Neural crest cell (in vitro differentiated cells): ENCODE results near the gene HACD3. TPM values are rescaled to one million over a fixed set of nuclear protein-coding genes. Genes with fewer than 3 reads are reported as not detected.

Source experiments
- DNase-seq: peaks from one replicate; pipeline ENCODE4 v3.0.0; 2021; ENCODE audit warnings: low read depth, mixed read lengths, low spot score
- H3K27ac Mint-ChIP-seq: one replicate; pipeline ENCODE4 v1.8.0; 2021; ENCODE audit warnings: mild to moderate bottlenecking, mixed read lengths; ENCODE audit not compliant: unreplicated experiment
- H3K27me3 Mint-ChIP-seq: 2 replicates; pipeline ENCODE4 v1.8.0; 2021; ENCODE audit warnings: low read depth, mild to moderate bottlenecking, mixed read lengths
- H3K36me3 Mint-ChIP-seq: 2 replicates; pipeline ENCODE4 v1.8.0; 2021; ENCODE audit warnings: low read depth, mild to moderate bottlenecking, mixed read lengths
- H3K4me1 Mint-ChIP-seq: 2 replicates; pipeline ENCODE4 v1.8.0; 2021; ENCODE audit warnings: mixed read lengths
- H3K4me3 Mint-ChIP-seq: one replicate; pipeline ENCODE4 v1.8.0; 2021; ENCODE audit warnings: mild to moderate bottlenecking, mixed read lengths
- H3K9me3 Mint-ChIP-seq: 2 replicates; pipeline ENCODE4 v1.8.0; 2021; ENCODE audit warnings: mixed read lengths
- CTCF ChIP-seq: fragments of 200-600 bp; sonication (generic); conservative IDR thresholded peaks from 2 replicates; pipeline ENCODE4 v1.5.0; 2021; ENCODE audit warnings: antibody characterized with exemption, mild to moderate bottlenecking
- total RNA-seq: library from RNA; stranded (reverse); gene quantifications from 2 replicates; pipeline ENCODE4 v1.2.1, GENCODE V29; 2021

Gene HACD3
- total RNA-seq, 1 donor from 2014 or later: 147 TPM

GRCh38 chr15:65603134-65603533, 72.9 kb downstream of the HACD3 start:
- H3K4me3 Mint-ChIP-seq: no peak overlapping the region

GRCh38 chr15:65603559-65603958, 73.3 kb downstream of the HACD3 start:
- Mint-ChIP-seq H3K9me3 (no peaks in the 10 kb centered on the region), H3K27ac (no peak overlapping the region), H3K27me3 (no peaks in the 10 kb centered on the region), H3K36me3 (no peaks in the 10 kb centered on the region), H3K4me1 (peaks cover 3% of the 10 kb centered on the region), H3K4me3 (no peak overlapping the region)
- no peak for TF ChIP-seq CTCF
- no peak for DNase-seq

More at GRCh38 chr15:65603134-65603533, 72.9 kb downstream of the HACD3 start:
- H3K9me3 Mint-ChIP-seq: no peaks in the 10 kb centered on the region
- peaks cover 5% of the 10 kb centered on the region for H3K4me1 Mint-ChIP-seq
- H3K27me3 Mint-ChIP-seq: no peaks in the 10 kb centered on the region
- TF ChIP-seq CTCF: no peak
- peaks cover under 1% of the 10 kb centered on the region for H3K36me3 Mint-ChIP-seq
- DNase-seq: no peak
- H3K27ac Mint-ChIP-seq: no peak overlapping the region

- peak; percentile 75 for TF ChIP-seq CTCF
- peaks cover 34% of the 10 kb centered on the region for H3K4me1 Mint-ChIP-seq
- no peaks in the 10 kb centered on the region for H3K27me3 Mint-ChIP-seq
- peak within 1 kb of the TSS; percentile 91 for H3K4me3 Mint-ChIP-seq
- H3K36me3 Mint-ChIP-seq: no peaks in the 10 kb centered on the region
- DNase-seq: peak; percentile 99
- H3K9me3 Mint-ChIP-seq: no peaks in the 10 kb centered on the region
- peak within 1 kb of the TSS; percentile 99 for H3K27ac Mint-ChIP-seq
Measured at GRCh38 chr15:65610871-65611718, 80.8 kb downstream of the HACD3 start, which contains the start of gene INTS14. Gene INTS14 (minus strand): TSS chr15:65611131. CDS start chr15:65607380, 3,751 bp downstream.

GRCh38 chr15:65611888-65612615, 81.8 kb downstream of the HACD3 start:
- Mint-ChIP-seq H3K4me3 (peak overlapping the region; percentile 91), H3K9me3 (no peaks in the 10 kb centered on the region), H3K27me3 (no peaks in the 10 kb centered on the region), H3K27ac (peak overlapping the region; percentile 99), H3K36me3 (no peaks in the 10 kb centered on the region), H3K4me1 (peaks cover 34% of the 10 kb centered on the region)
- no peak for DNase-seq
- TF ChIP-seq CTCF: no peak

- H3K9me3 Mint-ChIP-seq: no peaks in the 10 kb centered on the region
- no peak for TF ChIP-seq CTCF
- no peak for DNase-seq
- H3K27ac Mint-ChIP-seq: peak overlapping the region; percentile 99
- H3K27me3 Mint-ChIP-seq: no peaks in the 10 kb centered on the region
- peaks cover 34% of the 10 kb centered on the region for H3K4me1 Mint-ChIP-seq
- peak overlapping the region; percentile 91 for H3K4me3 Mint-ChIP-seq
- H3K36me3 Mint-ChIP-seq: no peaks in the 10 kb centered on the region
Measured at GRCh38 chr15:65612616-65612946, 82.3 kb downstream of the HACD3 start.
